ENCODE results near the gene ARID3A.

DNA sequence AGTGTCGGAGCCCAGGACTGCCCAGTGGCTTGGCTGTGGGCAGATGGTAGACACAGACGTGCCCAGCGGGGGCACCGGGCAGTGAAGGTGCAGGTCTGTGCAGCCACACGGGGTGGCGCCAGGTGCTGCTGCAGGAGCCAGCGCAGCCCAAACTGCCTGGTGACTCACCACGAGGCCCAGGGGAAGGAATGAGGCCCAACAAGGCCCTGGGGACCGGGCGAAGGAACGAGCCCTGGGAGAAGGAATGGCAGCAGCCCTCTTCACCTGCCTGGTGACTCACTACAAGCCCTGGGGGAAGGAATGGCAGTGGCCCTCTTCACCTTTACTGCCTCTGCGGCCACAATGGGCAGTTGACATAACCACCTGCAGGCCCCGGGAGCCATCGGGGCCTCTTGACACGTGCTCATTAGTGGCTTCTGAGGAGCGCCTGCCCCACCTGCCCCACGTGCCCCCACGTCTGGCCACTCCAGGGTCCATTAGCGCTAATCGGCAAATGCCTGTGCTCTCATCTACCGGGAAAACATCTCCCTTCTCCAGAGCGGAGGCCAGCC, 42.1 kb upstream of the ARID3A start:
- TF ChIP-seq, protein P1, sequence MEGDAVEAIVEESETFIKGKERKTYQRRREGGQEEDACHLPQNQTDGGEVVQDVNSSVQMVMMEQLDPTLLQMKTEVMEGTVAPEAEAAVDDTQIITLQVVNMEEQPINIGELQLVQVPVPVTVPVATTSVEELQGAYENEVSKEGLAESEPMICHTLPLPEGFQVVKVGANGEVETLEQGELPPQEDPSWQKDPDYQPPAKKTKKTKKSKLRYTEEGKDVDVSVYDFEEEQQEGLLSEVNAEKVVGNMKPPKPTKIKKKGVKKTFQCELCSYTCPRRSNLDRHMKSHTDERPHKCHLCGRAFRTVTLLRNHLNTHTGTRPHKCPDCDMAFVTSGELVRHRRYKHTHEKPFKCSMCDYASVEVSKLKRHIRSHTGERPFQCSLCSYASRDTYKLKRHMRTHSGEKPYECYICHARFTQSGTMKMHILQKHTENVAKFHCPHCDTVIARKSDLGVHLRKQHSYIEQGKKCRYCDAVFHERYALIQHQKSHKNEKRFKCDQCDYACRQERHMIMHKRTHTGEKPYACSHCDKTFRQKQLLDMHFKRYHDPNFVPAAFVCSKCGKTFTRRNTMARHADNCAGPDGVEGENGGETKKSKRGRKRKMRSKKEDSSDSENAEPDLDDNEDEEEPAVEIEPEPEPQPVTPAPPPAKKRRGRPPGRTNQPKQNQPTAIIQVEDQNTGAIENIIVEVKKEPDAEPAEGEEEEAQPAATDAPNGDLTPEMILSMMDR (IDR thresholded peaks at IDR 0.05 in 4 of 5, conservative IDR thresholded peaks at IDR 0.05 in 1 of 5): no peak
- TF ChIP-seq POLR2A (IDR thresholded peaks at IDR 0.05): no peak

Measured in gastrocnemius medialis (tissue), 4 donors.